DMS114 treated with DMSO at 0.1 percent for 48 hours (cell line): ENCODE results near the gene AUTS2.

Source experiments
- DNase-seq: peaks from one replicate; lab custom pipeline; 2025; ENCODE audit not compliant: unreplicated experiment; lab: John Stamatoyannopoulos, UW

Gene AUTS2

DNA sequence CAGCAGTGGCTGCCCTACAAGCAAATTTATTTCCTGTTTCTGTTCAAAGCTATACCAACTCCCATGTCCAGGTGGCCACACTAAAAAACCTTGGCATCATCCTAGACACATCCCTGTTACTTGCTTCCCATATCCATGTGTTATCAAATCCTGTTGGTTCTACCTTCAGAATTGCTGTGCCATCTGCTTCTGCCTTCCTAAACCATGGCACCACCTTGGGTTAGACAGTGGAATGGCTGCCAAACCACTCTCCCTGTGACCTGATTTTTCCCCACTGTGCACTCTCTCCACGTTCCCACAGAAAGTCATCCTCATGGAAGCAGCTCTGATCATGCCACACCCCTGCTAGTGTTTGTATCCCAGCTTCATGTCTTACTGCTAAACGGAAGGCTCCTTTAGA, 836.1 kb downstream of the AUTS2 start:
- no peak for DNase-seq

DNA sequence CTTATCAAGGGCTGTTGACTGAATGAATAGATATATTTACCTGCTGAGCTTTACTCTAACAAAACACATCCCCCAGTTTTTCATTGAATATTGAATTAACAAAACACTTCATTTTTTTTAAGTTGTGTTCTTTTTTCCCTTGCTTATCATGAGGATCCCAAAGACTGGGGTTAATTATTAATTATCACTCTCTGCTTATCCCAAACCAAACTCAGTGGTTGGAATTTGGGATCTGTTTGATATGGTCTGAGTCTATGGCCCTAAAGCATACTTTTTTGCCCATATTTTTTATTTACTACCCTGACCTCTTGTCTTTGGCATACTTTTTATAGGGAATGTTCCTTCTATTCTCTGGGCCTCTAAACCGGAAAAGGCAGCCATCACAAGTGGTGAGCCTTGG, 836.5 kb downstream of the AUTS2 start:
- DNase-seq, result no peak

DNA sequence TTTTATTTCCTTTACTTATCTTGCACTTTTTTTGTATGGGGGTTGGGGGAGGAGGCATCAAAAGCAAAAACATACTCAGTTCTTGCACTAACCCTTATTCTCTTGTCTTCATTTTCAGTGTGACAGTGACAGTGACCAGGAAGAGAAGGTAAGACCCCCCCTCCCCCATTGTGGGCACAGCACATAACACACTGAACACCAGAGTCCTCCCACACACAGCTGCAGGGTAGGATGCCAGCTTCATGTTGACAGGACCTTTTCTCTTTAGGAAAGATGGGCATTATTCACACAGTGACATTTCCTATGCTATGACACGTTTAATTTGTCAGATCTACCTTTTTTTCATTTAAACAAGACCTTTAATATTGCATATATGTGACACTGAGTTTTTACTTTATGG, 837.4 kb downstream of the AUTS2 start:
- no peak for DNase-seq

DNA sequence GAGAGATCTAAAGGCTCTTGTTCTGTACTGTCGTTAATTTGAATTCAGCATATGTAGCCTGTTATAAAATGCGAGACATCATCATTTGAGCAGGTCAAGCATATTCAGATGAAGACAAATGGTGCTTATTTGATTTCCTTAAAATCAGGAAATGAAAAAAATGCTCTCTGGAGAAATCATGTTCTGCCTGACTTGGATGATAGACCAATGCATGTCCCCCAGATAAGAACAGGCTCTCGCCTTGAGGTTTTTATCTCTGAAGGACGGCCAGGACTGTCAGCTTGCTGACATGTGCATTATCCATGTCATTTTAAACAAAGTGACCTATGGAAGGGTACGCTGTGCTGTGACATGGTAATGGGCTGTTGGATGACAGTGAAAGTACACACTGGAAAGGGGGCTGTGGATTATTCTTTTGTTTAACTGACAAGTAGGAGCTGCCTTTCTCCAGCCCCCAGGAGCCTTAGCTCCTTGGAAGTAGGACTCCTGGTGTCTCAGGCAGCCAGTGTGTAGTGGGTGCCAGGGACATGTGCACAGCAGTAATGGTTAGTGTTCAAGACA, 838.6 kb downstream of the AUTS2 start:
- no peak for DNase-seq

DNA sequence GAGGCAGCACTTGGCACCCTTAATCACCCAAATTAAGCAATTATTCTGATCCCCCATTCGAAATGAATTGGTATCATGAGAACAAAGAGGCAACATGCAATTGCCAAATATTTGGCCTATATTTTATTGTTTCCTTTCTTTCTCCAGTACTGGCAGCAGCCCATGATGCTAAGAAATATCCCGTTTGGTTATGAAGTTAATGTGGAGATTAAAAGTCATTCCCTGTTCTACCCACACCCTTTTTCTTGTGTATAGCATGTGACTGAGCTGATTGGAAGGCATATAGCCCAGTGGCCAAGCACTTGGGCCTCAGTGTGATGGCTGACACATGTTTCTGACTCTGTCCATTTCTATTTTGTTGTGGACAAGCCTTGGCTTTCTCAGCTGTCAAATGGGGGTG, 841.4 kb downstream of the AUTS2 start:
- DNase-seq, result no peak

DNA sequence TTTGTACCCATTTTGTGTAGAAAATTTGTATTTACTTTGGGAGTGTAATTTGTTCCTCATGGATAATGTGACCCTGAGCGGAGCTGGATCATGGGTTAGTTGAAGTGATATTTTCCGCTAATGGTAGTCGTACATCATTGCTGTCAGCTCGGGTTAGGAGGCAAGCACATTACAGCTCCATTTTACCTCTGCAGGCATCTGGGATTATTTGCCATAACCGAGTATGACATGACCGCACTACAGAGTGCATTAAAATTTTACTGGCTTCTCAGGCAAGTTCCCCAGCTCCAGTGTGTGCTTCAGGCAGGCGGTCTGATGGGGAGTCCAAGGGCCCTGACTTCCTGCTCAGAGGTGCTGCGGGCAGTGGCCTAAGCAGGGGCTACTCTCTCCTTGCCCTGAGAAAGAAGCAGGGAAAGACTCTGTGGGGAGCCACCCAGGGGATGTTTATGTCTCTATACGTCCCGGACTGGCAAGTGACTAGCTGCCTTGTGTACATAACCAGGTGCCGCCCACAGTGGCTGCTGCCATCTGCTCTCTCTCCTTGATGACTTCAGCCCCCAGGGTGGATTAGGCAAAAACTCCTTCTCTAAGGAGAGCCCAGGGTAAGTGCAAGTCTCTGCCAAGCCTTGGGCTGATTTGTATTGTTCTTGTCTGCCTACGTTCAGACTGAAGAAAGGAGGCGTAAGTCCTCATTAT, 848.3 kb downstream of the AUTS2 start:
- DNase-seq, result no peak

DNA sequence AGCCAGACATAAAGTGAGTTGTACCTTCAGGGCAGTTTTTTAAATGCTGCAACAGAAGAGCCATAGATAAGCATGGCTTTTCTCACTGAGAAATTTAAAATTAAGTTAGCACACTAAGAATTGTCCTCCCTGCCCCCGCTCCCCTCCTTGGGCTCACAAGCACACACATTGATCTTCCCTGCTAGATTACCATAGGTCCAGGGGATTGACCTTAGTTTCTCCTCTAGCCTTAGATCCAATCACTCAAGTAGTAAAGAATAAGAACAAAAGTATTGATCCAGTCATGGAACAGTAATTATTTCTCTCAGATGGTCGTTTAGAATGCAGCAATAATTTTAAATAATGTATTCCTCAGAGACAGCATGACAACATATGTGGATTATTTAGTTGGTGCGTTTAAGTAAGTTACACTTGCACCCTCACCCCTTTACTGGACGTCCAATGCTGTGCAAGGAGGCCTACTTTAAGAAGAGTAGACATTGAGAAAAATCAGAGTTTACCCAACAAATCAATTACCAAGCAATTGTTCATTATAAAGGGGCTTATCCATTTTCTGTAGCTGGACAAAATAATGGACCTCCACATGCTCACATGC, 850.1 kb downstream of the AUTS2 start:
- no peak for DNase-seq

DNA sequence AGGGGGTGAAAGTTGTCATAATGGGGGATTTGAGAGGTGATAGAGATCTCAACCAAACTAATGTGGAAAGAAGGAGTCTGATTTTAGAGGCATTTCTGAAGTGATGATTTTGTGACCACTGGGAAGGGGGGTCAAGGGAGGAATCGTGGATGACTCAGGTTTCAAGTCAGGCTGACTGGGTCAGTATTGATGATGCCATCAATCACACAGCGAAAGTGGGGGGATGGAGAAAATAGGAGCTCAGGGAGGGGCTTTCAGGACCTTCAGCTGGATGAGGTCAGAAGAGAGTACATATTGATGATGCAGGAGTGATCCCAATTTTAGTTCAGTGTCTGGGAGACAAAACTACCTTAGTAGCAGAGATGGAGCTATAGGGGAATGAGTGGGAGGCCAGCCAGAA, 852.5 kb downstream of the AUTS2 start:
- no peak for DNase-seq

DNA sequence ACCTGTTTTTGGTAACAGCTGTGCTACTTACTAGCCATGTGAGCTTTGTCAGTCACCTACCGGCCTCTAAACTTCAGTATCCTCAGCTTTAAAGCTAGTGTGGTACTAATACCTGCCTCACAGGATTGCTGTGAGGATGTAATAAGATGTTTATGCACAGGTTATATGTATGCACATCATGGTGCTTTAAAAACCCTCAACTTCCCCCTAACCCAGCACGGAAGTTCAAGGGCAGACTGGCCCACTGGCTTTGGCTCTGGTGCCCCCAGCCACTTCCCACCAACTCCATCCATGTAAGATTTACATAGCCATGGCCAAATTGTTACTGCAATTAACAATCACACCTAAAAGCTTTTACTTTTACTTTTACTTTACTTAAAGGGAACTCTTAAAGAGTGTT, 857.6 kb downstream of the AUTS2 start:
- DNase-seq, result no peak

DNA sequence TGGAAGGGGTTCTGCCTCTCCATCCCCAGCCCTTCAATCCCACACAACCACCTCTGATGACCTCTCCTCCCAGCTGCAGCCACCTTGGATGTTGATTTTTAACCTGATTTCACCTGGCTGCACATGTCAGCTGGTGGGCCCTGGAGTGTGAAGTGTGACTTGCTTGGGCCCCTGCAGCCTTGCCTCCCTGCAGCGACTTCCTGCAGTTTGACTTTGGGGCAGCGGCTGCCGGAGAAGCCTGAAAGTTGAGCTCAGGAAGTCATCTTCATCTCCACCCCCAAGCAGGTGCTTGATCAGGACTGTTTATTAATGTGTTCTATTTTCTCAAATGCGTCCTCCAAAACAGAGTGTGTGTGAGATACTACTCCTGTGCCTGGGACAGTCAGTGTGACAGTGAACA, 858.4 kb downstream of the AUTS2 start:
- no peak for DNase-seq

DNA sequence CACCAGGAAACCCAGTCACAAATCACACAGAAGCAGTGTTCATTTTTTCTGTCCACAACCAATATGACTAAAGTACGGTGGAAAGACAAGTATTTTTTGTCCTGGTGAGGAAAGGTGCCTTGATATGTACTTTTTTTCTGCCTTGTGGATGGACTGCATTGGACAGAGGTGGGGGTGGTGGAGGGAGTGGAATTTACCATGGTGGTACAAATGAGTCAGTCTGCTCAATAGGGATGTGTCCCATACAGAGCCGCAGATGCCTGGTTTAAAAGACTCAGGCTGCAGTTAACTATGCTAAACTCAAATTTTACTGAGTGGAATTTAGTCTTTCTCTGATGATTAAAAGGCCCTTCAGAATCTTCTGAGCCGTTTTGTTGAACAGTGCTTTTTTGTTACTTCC, 859.2 kb downstream of the AUTS2 start:
- DNase-seq, result no peak

DNA sequence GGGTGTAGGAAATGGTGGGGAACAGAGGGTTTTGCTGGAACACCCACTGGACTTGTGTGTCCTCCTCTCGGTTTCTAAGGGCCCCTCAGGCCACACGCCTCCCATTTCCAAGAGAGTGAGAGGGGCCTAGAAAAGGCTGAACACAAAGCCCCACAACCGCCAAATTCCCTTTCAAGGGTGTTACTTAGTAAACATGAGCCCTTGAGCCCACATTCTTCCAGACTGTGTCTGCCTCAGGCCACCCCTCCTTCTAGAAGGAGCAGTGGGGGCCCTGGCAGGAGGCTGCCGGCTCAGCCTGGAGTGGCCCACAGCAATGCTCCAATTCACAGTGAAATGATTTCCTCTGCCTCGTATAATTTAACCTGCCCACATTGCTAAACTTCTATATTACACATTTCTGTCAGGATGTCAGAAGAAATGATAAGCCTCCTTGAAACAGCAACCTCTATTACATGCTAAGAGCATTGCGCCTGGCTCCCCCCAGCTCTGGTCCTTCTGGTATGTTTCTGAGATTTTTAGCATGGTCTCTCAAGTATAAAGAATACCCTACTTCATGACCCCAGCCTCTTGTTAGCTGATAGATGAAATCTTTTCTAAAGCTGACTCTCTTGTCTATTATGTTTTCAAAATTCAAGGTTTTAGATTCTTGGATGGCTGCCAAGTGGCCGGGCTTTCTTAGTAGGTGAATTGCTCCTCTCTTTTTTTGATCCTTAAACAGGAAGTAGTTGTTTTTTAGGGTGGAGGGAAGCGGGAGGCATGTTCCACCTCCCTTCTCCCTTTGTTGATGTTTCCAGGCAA, 859.8 kb downstream of the AUTS2 start:
- no peak for DNase-seq

DNA sequence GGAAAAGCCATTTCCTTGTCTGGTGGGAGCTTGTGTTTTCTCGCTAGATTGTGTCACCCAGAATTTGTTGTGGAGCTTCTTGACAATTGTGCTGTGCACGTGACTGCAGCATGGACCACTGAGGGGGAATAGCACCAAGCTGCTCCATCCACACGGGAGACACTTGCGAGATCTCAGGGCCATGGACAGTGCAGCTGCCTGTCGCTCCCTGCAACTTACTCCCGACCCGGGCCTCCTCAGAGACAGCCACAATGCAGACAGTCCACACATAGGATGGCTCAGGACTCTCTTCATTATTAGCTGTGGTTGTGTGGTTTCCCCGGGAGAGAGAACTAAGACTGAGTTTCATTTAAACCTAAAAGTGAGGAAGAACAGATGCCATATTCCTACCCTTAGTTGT, 860.5 kb downstream of the AUTS2 start:
- DNase-seq, result no peak

DNA sequence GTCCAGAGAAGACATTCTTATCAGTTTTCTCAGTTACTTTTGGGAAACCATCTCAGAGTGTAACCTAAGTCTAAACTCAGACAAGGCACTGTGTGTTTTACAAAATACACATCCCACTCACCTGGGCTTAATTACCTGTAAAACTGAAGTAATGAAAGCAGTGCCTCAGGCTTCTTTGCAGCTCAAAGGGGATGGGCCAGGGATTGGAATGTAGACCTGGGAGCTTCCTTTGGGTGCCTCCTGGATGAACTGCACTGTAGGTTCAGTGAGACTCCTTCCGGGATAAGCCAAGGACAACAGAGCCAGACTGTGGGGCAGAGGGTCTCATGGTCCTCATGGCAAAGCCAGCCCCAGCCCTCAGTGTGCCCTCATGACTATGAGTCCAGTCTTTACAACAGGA, 861.3 kb downstream of the AUTS2 start:
- no peak for DNase-seq

DNA sequence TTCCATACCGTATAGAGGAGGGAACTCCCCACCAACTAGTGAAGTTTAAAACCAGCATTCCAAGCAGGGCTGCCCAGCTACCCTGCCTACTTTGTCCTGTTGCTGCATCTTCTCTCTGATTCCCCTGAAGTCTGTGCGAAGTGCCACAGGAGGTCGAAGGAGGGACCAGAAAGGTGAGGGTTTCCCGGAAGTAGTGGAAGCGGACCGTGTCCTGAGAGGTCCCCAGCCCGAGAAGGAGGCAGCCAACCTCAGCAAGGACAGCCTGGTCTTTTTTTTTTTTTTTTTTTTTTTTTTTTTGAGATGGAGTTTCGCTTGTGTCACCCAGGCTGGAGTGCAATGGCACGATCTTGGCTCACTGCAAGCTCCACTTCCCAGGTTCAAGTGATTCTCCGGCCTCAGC, 861.8 kb downstream of the AUTS2 start:
- DNase-seq, result no peak

DNA sequence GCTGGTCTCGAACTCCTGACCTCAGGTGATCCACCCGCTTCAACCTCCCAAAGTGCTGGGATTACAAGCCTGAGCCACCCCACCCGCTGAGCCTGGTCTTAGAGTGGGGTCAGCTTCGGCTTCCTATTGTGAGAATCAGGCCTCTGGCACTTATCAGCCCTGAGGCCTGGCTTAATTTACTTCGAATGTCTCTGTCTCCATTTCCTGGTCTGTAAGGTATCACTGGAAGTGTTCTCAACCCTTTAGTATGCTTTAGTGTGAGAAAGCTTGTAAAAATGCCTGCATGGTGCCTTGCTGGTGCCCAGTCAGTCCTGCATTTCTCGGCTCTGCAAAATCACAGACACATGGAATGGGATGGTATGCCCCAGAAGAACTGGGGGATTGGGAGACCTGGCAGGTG, 862.3 kb downstream of the AUTS2 start:
- no peak for DNase-seq

DNA sequence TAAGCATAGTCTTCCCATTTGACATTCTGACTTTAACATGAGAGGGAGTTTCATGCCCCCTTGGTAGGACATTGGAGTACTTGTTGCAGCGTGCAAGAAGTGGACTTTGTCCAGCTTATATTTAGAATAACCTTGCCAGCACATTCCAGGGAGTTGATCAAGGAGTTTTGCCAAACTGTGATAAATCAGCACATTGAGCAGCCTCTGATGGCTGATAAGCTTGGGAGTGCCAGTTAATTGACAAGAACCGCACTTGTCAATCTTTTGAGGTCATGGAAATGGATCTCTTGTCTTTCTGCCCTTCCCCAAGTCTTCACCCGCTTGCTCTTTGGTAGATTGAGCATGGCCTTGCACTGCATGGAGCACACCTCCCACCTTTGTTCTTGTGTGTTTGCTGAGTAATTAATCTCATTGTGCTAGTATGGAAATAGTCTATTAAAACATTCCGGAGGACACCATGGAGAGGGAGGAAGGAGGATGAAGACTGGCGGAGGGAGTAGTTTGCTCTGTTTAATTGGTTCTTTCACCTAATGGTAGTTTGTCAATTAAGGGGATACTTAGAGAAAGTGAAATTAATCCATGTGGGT, 865.2 kb downstream of the AUTS2 start:
- DNase-seq, result no peak

DNA sequence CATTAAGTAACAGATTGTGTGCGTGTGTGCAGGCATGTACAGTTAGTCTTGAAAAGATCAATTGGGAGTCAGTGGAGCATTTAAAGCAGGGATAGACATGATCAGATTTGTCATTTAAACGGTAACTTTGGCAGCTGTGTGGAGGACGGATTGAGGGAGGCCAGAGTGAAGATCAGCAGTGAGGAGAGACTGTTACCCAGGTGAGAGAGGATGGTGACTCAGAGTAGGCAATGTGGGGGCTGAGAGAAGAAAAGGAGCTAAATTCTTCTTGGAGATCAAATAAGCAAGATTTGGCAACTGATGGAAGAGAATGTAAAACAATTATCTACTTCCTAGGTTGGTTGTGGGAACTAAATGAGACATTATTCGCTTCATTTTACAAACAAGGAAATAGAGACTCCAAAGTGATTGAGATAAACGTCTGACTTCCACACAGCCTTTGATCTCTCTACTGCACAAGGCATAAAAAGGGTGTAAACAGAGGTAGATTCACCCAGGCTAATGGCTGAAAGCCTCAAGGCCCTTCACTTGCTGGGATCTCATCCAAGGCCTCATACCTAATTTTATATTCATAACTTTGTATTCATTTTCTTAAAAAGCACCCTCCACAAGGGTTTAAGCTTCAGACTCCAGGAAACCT, 868.6 kb downstream of the AUTS2 start:
- DNase-seq, result no peak

DNA sequence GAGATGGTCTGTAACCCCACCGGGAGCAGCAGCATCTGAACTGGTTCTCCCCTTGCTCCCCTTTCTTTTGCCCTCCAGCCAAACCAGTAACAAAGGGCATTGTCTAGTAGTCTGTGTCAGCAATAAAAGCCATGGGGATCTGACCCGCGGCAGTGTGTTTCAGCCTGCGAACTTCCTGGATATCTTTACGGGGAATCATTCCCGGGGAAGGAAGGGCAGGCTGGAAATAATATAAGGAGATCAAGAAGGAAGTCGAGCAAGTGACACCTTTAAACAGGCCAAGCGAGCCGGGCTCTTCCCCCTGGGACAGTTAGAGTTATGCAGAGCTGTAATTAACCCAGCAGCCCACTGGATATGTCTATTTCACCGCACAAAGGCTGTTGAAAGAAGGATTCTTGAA, 872.5 kb downstream of the AUTS2 start:
- no peak for DNase-seq

DNA sequence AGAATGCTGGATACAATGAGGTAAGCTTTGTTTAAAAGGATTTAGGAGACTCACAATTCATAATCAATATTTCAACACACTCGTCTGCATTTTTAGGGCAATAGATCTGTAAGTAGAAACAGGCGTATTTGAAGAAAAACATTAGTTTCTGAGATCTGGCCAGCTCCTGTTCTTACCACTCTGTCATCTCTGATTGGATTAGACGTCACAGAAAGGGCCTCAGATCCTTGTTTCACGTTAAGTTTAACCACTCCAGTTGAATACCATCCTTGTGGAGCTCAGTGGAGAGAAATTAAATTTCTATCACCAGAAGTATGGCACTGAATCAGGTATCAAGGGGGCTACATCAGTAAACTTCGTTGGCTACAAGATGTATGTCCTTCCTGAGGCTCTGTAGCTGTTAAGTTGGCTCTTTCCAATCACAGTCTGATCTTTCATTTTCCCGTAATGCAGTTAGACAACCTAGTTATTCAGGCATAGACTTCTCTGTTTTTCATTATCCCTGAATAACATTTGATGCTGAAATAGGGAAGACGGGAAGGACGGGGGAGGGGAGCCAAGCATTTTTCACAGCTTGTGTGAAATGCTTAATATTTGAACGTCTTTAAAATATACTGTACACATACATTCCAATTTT, 874.4 kb downstream of the AUTS2 start:
- DNase-seq, result no peak
